Limb (tissue), 2 donors: ENCODE data around the gene TRPM8.

ENCODE experiments used
- DNase-seq, 2 donors: peaks; one replicate each; pipeline ENCODE4 v3.0.0-alpha.2; 2016; ENCODE audit errors: extremely low spot score in 2 of 2

The TRPM8 gene

DNA sequence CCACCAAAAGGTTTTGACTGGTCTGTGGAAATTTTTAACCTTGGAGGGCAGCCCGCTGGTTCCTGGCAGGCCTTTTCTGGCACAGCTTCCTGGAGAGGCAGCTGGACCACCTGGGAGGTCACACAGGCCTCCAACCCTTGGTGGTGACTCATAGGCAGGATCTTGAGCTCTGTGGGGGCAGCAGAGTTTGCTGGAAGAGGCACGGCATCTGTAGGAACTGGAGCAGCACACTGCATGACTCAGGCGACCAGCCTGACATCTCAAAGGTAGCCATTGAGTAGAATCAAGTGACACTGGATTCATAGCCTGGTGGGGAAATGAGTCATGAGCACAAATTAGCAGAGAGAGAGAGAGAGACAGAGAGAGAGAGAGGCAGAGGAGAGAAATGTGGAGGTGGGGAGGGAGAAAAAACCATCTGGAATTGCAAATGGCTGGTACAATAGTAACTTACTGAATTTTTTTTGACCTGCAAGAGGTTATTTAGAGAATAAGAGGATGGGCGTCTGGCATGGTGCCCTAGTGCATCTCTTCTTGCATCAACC is 57.4 kb downstream of the TRPM8 start:
- DNase-seq = no peak

DNA sequence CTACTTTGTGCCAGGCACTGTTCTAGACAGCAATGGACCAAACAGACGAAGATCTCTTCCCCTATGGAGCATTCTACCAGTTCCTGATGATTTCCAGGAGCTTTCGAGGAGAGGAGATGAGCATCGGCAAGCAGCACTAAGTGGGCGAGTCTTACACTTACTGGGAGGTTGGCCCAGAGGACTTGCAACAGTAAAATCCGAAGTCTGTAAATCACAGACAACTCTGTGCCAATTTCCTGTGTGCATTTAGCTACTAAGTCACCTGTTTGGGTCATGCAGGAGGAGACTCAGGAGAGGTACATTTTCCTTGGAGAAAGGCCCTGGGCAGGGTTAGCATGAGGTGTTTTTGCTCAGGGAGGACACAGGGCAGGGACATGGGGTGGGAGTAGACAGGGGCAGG is 58.9 kb downstream of the TRPM8 start:
- DNase-seq = no peak

DNA sequence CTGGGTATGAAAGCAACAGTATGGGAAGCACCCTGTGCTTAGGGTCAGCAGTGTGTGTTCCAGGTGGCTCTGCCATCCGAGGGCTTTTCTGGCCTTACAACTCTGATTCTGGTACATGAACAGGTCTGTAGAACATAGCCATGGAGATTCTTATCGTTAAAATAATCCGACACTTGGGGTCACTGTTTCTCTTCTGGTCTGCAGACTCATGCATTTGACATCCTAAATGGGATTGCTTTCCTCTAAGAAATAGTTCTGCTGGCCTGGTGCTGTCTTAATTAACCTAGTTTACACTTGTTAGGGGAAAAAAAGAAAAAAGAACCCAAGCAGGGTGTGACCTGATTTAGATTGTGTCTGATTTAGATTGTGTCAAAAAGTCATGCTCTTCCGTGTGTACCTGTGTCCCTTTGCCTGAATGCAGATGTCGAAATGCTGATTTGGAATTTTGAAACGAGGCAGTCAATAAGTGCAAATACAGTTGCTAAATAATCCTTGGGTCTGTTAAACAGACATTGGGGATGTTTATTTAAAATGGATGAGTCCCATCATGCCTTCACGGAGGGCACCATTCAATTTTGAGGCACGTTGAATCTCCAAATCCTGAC is 59.6 kb downstream of the TRPM8 start:
- peak in 1 of 2 donors; percentile 75 for DNase-seq

DNA sequence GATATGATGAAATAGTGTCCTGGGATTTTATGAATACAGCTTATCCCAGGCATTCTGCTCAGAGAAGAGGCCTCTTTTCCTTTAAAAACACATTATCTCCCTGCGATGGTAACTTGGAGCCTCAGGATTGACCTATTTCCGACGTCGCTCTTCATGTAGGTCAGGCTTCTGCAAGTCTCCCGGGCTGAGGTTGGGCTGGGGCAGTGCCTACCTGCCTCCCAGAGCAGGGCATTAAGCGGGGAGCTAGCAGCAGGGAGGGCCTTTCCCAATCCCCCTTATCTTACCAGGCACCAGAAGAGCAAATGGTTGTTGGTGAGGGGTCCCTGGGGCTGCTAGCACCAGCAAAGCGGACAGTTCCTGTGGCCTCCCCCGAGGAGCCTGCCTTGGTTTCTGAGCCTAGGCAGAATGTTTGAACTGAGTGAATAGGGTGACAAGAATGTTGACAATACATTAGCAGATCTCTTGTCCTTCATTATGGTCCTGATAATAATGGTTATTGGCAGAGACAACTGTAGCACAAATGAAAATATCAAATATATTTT is 60.2 kb downstream of the TRPM8 start:
- DNase-seq = no peak

DNA sequence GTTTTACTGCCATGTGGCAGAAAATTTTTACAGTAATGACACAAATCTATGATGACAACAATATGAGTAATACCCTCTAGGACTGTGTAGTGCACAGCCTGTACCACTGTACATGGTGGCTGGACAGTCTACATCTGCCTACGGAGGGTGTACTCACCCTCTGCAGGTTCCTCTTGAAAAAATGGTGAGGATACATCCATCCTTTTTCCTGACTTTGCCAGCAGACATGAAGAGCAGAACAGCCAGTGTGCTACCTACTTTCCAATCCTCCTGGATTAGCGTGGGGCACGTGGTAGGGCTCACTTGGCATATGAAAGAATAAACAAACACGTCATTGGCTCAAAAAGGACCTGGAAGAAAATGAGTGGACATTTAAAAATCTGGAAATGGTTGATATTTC is 62.6 kb downstream of the TRPM8 start:
- DNase-seq = no peak

DNA sequence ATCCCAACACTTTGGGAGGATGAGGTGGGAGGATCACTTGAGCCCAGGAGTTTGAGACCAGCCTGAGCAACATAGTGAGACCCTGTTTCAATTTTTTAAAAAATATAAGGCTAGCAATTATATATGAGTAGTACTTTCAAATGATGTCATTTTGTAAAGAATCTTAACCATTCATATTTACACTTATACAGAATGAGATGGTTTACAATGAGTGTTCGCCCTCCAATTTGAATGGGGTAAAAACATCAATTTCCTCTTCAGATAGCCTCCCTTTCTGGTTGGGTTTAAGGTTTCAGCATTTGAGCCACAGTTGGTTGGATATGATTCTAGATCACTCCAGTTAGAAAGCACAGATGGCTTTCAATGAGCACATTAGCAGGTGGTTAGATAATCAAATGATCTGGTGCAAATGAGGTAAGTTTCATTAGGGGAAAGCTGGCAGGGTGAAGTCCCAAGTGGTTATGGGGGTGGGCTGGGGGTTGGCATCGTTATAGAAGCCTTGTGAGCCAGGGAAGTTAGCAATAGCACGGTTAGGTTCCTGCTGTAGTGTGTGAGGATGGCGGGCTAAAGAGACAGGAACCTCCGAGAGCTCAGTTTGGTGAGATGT is 63.9 kb downstream of the TRPM8 start:
- no peak for DNase-seq

DNA sequence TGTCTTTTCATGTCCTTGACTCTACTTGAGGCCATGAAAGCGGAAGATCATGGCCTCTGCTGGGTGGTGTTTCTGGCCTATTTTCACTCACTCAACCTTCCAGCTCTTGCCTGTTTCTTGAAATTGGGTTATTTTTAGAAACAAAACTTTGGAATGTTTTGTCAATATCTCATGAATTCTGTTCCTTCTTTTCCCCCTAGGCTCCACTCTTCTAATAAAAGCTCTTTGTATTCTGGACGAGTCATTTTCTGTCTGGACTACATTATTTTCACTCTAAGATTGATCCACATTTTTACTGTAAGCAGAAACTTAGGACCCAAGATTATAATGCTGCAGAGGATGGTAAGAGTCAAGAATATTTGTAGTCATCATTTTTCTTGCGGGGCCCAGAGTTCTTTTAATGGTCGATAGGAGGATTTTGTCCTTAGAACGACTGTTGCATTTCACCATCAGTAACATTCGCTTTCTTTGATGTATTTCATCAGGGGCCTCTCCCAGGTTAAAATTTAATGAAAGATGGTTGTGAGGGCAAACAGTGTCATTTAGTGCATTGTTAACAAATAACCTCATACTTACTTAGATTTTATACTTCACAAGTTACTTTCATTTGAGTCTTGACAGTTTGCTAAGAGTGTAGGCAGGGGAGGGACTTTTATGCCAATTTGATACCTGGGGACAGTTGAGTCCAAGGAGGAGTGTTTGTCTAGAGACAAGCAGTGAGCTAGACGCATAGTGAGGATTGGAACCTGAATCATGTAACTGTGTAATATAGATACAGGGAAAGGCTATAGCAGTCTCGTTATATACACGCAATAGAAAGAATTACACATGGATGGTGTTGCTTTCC is 64.6 kb downstream of the TRPM8 start:
- no peak for DNase-seq

DNA sequence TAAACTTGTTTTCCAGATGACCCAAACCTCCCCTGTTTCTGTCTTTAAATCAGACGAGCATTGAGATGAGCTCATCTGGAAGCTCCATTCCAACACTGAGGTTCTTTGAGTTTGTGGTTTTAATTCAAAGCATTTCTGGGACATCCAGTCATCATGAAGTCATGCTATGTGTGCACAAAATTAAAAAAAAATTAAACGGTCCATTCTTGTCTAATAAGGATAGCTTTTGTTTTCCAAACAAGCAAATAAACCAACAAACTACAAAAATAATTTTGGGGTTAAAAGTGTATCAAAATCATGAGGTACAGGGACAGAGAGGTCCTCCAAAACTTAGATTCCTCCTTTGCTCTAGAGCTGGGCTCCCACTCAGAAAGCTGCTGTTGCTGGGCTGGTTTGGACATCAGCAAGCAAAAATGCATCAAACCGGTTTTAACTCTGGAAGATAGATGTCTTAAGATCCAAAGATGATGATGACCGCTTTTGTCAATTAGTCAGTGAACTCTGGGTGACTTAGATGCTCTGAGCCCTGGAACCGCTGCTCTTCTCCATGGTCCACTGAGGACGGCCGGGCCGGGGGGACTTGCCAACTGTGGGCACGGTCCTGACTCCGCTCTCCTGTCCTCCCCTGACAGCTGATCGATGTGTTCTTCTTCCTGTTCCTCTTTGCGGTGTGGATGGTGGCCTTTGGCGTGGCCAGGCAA is 65.4 kb downstream of the TRPM8 start:
- peak in 1 of 2 donors; percentile 49 for DNase-seq

DNA sequence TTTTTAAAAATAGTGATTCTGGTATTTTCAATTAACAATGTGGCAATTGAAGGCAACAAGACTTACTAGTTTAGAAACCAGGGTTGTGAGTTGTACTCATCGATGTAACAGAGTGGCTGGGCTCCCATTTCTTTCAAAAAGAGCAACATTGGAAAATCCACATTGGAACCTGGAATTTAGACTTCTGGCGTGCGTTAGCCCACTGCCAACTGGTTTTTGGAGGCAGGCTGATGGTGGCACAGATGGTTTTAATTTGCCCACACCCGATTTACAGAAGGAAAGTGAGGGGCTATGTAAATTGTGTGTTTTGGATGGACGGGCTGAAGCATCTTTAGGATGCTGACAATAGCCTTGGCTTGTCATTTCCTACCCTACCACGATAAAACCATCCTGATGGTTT is 66.3 kb downstream of the TRPM8 start:
- no peak for DNase-seq

DNA sequence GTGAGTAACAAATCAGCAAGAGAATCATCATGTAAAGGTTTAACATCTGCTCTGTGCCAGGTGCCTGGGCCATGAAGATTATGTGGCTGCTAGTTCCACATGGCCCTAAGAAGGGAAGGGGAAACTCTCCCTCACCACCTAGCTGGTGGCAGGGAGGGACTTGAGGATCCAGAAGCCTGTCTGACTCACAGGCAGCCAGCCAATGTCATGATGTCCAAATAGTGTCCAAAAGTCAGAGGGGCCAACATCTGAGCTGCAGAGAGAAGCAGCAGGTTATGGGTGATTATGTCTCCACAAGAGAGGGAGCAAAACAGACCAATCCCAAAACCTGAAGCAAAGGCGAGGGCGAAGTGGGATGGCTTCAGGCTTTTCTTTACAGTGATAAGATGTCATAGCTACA is 71.4 kb downstream of the TRPM8 start:
- DNase-seq = no peak

DNA sequence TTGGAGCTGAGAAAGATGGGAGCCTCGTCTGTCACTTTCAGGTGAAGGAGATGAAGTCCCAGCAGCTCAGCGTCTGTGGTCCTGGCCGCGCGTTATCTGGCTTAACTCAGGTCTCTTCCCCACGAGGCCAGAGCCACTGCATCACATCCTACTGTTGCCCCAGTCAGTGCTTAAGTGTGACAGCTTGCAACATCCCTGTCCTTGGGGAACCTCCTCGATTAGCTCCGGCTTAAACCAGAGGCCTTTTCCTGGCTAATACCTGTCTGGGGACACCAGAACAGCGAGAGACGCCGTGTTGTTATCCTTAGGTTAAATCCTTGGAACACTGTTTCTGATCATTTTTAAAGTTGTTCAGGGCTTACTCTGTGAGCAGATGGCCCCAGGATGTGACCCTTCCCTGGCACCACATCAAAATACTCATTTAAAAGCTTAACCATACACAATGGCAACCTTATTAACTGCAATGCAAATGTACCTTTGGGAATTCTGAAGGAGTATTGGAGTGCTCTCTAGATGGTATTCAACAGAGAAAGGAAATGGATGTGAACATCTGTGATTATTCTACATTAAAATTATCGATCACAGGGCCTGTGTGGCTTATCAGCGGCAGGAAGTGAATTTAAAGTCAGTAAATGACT is 72.2 kb downstream of the TRPM8 start:
- no peak for DNase-seq

DNA sequence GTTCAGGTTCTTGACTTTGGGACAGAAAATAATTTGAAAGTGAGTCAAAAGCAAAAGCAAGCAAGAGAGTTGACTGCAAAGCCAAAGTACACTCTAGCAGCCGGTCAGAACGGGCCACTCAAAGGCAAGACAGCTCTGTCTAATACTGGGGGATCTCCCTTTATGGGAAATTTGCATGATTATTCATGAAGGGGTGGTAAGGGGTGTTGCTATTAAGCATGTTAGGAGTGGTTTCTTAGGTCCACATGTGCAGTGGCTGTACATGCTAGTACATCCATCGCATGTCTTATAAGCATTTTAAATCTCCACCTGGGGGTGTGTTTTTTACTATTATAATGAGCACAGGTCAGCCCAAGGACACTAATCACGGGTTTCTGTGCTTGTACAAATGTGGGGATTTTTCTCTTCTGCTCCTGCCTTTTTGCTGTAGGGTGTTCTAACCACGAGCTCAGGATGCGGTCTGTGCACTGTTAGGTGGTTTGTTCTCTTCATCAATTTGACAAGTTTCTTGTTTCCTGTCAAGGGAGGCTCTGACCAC is 73.2 kb downstream of the TRPM8 start:
- no peak for DNase-seq

DNA sequence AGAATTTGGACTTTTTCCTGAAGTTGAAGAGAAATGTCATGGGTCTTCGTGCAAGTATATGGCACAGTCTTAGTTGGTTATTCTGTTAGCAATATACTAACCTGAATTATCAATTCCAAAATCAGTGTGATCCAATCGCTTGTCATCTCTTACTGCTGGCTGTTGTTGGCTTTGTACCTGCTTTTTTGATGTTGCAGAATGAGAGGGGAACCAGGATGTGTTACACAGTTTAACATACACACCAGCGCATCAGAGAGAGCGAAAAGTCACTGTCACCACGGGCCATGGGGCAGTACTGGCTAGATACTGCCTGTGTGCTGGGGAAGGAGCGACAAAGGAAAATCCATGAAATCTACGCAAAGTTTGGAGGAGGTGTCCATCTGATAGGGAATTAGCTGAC is 74.0 kb downstream of the TRPM8 start:
- DNase-seq = no peak

DNA sequence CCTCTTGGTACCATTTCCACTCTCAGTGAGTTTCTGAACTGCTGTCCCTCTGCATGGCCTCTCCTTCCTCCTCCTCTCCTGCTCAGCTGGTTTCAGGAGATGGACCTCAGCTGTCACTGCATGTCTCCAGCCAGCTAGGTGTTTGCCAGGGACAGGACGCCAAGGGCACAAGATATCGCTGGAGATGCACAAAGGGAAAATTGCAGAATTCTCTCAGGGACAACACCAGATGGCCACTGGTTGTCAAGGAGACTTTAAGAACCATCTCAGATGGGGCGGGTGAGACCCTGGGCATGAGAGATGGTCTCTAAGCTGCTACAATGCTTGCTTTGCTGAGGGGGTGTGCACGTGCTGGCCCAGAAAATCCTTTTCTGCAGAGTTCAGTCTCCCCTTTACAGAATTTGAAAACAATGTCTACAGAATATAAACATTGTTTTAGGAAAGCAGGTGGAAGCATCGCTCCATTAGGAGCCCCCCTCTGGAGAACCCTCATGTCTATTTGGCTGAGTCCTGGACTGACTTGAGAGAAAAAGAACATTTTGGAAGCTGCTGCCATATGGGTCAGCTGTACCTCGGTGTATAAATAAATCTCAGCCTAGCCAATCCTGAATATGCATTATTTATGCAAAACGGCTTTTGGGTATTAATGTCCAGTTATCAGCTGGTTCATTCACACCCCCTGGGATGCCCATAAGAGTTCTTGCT is 75.5 kb downstream of the TRPM8 start:
- no peak for DNase-seq

DNA sequence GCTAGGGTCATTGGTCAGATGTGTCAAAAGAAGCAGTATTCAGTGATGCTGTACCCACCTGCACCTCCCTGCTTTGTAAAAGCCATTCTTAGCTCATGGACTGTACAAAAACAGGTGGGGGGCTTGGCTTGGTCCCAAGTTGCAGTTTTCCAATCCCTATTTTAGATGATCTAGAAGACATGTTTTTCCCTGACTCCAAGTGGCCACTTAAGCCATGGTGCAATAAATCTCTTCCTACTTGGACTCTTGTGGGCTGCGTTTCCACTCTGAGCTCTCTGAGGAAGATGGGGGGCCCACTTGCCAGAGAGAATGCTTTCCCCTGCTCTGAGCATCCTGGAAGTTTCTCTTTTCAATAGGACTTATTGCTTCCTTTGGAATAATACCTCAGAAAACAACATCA is 76.3 kb downstream of the TRPM8 start:
- no peak for DNase-seq

DNA sequence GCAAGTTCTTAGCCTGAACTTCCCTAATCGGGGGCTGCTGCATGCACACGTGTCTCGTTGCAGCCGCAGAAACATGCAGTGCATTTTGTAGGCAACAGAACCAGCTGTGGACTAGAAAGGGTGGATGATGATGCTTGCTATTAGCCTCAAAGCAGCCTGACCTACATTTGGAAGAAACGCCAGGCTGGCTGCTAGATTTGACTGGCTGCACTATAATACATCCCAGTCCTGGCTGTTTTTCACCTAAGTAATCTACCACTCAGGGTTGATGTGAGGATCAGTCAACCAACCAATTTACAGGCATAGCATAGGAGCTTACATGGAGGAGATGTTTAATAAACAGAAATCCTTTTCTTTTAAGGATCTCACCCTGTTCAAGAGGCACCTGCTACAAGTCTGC is 77.0 kb downstream of the TRPM8 start:
- DNase-seq = no peak

DNA sequence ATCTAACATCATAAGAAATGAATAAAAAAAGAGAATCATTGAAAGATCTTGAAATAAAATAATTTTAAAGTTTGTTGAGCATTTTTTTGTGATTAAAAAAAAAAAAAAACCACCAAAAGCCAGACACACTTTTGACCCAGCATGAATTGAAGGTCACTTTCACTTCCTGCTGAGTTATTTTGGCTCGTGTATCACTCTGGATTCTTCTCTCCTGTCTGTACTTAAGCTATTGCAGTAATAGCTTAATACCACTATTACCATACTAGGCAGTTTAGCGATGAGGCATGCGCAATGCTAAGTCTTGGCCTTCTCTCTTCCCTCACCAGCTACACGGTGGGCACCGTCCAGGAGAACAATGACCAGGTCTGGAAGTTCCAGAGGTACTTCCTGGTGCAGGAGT is 78.8 kb downstream of the TRPM8 start:
- DNase-seq = no peak

DNA sequence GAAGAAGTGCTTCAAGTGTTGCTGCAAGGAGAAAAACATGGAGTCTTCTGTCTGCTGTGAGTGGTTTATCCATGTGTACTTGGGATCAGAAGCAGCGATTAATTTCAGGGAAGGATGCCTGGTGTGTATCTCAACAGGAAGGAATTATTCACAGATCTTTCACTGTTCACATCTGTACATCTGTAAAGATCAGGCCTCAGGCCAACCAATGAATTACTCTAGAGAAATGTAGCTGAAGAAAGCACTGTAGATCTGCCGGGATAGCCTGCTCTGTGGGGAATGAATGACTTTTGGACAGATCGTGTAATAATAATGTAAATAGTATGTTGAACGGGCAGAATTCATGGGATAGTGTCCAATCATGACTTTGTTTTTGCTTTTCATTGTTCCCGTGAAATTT is 79.3 kb downstream of the TRPM8 start:
- DNase-seq = peak in 1 of 2 donors; percentile 65

DNA sequence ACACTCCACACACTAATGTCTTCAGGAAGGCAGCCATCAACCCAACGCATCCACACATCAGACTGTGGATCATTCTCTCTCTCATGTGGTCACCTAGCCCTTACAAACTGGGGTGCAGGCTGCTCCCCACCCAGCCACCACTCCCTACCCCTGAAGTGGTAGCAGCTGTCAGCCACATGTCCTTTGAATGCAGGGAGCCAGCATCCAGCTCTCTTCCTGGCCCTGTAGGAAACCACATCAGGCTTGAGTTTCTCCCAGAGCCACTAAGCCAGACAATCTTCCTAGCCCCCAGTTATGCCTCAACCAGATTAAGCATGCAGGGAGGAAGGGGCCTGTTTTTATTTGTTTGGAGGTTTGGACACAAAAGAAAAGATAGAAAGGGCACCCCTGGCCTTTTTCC is 80.5 kb downstream of the TRPM8 start:
- DNase-seq = no peak

DNA sequence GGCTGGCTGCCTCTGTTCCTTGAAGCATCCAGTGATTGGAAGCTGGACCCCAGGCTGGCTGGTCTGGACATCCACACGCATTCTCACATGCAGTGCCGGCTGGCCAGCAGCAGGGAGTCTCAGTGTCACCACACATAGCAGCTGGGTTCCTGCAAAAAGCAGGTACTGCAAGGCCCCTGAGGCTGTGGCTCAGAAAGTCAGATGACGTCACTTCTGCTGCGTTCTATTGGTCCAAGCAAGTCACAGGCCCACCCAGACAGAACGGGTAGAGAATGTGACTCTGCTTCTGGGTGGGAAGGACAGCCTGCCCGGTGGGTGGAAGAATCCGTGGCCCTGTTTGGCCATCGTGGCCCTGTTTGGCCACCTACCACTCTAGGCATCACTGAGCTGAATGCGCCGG is 82.0 kb downstream of the TRPM8 start:
- DNase-seq = no peak
